ENCODE data around the gene NYAP2.

- no peak for TF ChIP-seq POLR2AphosphoS5 (IDR thresholded peaks at IDR 0.05; ENCODE audit: low read depth)
- no peak for TF ChIP-seq CTCF (IDR thresholded peaks at IDR 0.05; ENCODE audit: insufficient read depth, low read length)
These were observed 181.6 kb downstream of the NYAP2 start for GRCh38 chr2:225581135-225581534.

All from HL-60 (cell line).